CD4-positive, alpha-beta T cell treated with Interferon gamma for 1 hour (primary cell): Measurements from ENCODE around the gene CLEC3B.
"Not testable (repeated sequence)": the region's sequence is repeated elsewhere in the genome, so short reads cannot be mapped to it uniquely, and the experiment has no call there.

ENCODE experiments used
- DNase-seq: peaks from one replicate; pipeline ENCODE4 v3.0.0-alpha.2; 2020

The CLEC3B gene

GRCh38 chr3:45026038-45026437 is at the start of gene CLEC3B:
Gene CLEC3B (plus strand): TSS chr3:45026303. CDS start chr3:45026363, 60 bp downstream.
- no peak for DNase-seq

- DNase-seq = no peak
Observed at GRCh38 chr3:44981220-44981619, 44.9 kb upstream of the CLEC3B start.

- DNase-seq = no peak
Observed at GRCh38 chr3:44981751-44982150, 44.4 kb upstream of the CLEC3B start.

GRCh38 chr3:44982817-44983216 is 43.3 kb upstream of the CLEC3B start:
- no peak for DNase-seq

GRCh38 chr3:44983484-44983941 is 42.6 kb upstream of the CLEC3B start:
- no peak for DNase-seq

GRCh38 chr3:44984335-44984734 is 41.8 kb upstream of the CLEC3B start:
- DNase-seq = peak; percentile 7

GRCh38 chr3:44986330-44986729 is 39.8 kb upstream of the CLEC3B start:
- DNase-seq = not testable (repeated sequence)

GRCh38 chr3:44987332-44987731 is 38.8 kb upstream of the CLEC3B start:
- DNase-seq = no peak

- no peak for DNase-seq
Observed at GRCh38 chr3:44988073-44988472, 38.0 kb upstream of the CLEC3B start.

- DNase-seq = no peak
Observed at GRCh38 chr3:44989141-44989540, 37.0 kb upstream of the CLEC3B start.

GRCh38 chr3:44989636-44990373 is 36.3 kb upstream of the CLEC3B start:
- no peak for DNase-seq

- no peak for DNase-seq
Observed at GRCh38 chr3:44991326-44991725, 34.8 kb upstream of the CLEC3B start.

GRCh38 chr3:44992555-44993470 is 33.3 kb upstream of the CLEC3B start:
- DNase-seq = peak; percentile 9

- no peak for DNase-seq
Observed at GRCh38 chr3:44993471-44994205, 32.5 kb upstream of the CLEC3B start.

- no peak for DNase-seq
Observed at GRCh38 chr3:44995142-44995770, 30.8 kb upstream of the CLEC3B start.

GRCh38 chr3:44996556-44996969 is 29.5 kb upstream of the CLEC3B start:
- DNase-seq = no peak

- no peak for DNase-seq
Observed at GRCh38 chr3:44999782-45000181, 26.3 kb upstream of the CLEC3B start.

- DNase-seq = no peak
Observed at GRCh38 chr3:45000823-45001222, 25.3 kb upstream of the CLEC3B start.

- no peak for DNase-seq
Observed at GRCh38 chr3:45001738-45002137, 24.4 kb upstream of the CLEC3B start.

- no peak for DNase-seq
Observed at GRCh38 chr3:45002139-45002660, 23.9 kb upstream of the CLEC3B start.

GRCh38 chr3:45002720-45003119 is 23.4 kb upstream of the CLEC3B start:
- no peak for DNase-seq

GRCh38 chr3:45003406-45003805 is 22.7 kb upstream of the CLEC3B start:
- DNase-seq = no peak
